Measurements from ENCODE around the gene PRRC2B. TPM values are rescaled to one million over a fixed set of nuclear protein-coding genes. Genes with fewer than 3 reads are reported as not detected.

Gene PRRC2B
- total RNA-seq, 1 donor from 2014 or later: 505 TPM

DNA sequence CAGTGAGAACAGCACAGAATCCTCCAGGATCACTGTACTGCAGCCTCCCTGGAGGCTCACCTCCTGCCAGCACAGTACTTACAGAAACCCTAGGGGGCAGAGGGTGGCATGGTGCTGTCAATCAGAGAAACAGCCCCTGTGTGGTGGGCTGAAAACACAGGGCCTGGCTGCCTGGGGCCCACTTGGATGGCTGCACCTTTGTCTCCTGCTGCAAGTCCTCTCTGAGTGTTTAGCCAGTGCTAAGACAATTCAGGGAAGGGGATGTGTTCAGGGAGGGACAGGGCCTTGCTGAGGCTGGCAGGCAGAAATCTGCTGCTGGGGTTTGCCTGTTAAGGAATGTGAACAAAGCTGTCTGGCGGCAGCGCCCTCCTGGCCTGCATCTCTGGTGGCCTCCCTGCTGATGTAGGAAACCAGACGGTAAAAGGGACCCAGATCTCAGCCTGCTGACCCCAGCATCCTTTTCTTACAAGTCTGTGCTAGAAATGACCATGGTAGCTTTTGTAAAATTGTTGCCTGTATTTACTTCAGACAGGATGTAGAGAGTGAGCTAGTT, 39.5 kb downstream of the PRRC2B start:
- TF ChIP-seq, protein P1, sequence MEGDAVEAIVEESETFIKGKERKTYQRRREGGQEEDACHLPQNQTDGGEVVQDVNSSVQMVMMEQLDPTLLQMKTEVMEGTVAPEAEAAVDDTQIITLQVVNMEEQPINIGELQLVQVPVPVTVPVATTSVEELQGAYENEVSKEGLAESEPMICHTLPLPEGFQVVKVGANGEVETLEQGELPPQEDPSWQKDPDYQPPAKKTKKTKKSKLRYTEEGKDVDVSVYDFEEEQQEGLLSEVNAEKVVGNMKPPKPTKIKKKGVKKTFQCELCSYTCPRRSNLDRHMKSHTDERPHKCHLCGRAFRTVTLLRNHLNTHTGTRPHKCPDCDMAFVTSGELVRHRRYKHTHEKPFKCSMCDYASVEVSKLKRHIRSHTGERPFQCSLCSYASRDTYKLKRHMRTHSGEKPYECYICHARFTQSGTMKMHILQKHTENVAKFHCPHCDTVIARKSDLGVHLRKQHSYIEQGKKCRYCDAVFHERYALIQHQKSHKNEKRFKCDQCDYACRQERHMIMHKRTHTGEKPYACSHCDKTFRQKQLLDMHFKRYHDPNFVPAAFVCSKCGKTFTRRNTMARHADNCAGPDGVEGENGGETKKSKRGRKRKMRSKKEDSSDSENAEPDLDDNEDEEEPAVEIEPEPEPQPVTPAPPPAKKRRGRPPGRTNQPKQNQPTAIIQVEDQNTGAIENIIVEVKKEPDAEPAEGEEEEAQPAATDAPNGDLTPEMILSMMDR (IDR thresholded peaks at IDR 0.05; ENCODE audit: unreplicated experiment): no peak
- Mint-ChIP-seq H3K4me3 (no peak overlapping the region), H3K4me1 (peaks cover 12% of the 10 kb centered on the region), H3K27ac (peak overlapping the region; percentile 50), H3K27me3 (ENCODE audit: low read depth) (no peaks in the 10 kb centered on the region), H3K36me3 (peaks cover 33% of the 10 kb centered on the region), H3K9me3 (no peaks in the 10 kb centered on the region)
- no peak for DNase-seq (ENCODE audit: low spot score in 2 of 2, unreplicated experiment in 2 of 2)

DNA sequence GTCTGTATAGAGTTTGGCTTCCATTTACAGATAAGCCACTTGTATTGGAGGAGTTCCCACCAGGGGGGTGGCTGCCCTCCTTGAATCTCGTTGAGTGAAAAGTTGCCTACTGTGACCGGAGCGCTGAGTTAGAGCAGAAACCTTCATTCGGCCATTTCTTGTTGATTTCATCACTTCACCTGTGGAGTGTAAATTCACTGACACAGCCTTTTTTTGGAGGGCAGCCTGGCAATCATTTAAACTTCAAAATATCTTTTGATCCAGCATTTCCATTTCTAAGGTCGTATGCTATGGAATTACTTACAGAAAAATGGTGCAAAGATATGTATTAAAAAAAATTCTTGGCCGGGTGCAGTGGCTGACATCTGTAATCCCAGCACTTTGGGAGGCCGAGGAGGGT, 40.8 kb downstream of the PRRC2B start:
- H3K27me3 Mint-ChIP-seq (ENCODE audit: low read depth): no peaks in the 10 kb centered on the region
- H3K4me3 Mint-ChIP-seq: no peak overlapping the region
- H3K27ac Mint-ChIP-seq: peak overlapping the region; percentile 28
- H3K9me3 Mint-ChIP-seq: no peaks in the 10 kb centered on the region
- DNase-seq (ENCODE audit: low spot score in 2 of 2, unreplicated experiment in 2 of 2): no peak
- peaks cover 5% of the 10 kb centered on the region for H3K4me1 Mint-ChIP-seq
- H3K36me3 Mint-ChIP-seq: peaks cover 40% of the 10 kb centered on the region
- TF ChIP-seq, protein P1 (IDR thresholded peaks at IDR 0.05; ENCODE audit: unreplicated experiment): no peak

DNA sequence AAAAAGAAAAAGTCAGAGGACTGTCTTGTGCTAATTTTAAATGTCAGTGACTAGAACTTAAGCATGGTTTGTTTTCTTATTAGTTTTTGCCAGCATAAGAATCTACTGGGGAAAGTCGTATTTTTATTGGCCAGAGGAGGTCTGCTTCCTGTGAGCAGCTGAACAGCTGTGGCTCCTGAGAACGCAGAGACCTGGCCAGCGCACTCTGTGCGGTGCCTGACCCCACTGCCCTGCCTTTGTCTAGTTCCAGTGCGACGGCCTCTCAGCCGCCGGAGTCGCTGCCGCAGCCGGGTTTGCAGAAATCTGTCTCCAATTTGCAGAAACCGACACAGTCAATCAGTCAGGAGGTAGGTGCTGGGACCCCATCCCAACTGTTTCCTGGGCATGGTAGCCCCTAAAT, 42.5 kb downstream of the PRRC2B start:
- Mint-ChIP-seq H3K27me3 (ENCODE audit: low read depth) (no peaks in the 10 kb centered on the region), H3K4me1 (peaks cover 2% of the 10 kb centered on the region), H3K27ac (peak overlapping the region; percentile 34), H3K9me3 (no peaks in the 10 kb centered on the region), H3K4me3 (no peak overlapping the region), H3K36me3 (peaks cover 49% of the 10 kb centered on the region)
- no peak for DNase-seq (ENCODE audit: low spot score in 2 of 2, unreplicated experiment in 2 of 2)
- TF ChIP-seq, protein P1 (IDR thresholded peaks at IDR 0.05; ENCODE audit: unreplicated experiment): no peak

DNA sequence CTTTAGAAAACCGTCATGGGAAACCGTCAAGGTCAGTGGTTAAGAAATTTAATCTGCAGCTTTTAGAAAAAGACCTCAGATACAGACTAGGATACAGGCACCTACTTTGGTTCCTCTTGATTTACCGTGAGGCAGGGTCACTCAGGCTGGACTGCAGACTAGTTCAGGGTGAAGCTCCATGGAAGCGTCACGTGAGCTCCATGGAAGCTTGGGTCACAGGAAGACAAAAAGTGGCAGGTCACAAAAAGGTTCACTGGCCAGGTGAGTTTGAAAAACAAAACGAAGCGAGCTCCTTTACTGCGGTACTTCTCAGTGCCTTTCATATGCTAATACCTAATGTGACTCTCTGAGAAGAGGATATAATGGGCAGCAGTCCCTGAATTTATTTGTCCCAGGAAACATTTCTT, 43.0 kb downstream of the PRRC2B start:
- Mint-ChIP-seq H3K4me1 (peaks cover 2% of the 10 kb centered on the region), H3K36me3 (peaks cover 52% of the 10 kb centered on the region), H3K4me3 (no peak overlapping the region), H3K9me3 (no peaks in the 10 kb centered on the region), H3K27ac (no peak overlapping the region), H3K27me3 (ENCODE audit: low read depth) (no peaks in the 10 kb centered on the region)
- no peak for DNase-seq (ENCODE audit: low spot score in 2 of 2, unreplicated experiment in 2 of 2)
- TF ChIP-seq, protein P1 (IDR thresholded peaks at IDR 0.05; ENCODE audit: unreplicated experiment): no peak

DNA sequence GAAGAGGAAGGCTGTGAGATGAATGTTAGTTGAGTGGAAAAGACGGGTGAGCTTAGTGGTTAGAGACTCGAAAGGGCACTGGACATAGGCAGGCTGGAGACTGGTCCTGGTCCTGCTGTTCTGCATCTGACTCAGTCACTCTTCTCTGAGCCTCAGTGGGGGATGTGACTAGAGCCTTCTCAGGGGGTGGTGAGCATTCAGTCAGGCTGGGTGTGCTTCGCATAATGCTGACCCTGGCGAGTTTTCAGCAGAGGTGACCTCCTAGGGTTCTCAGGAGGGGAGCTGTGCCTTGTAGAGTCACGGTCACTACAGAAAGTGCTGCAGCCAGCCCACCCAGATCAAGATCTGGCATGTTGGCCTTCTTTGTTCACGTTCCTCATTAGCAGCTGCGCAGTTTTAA, 44.3 kb downstream of the PRRC2B start:
- Mint-ChIP-seq H3K36me3 (peaks cover 53% of the 10 kb centered on the region), H3K4me3 (no peak overlapping the region), H3K4me1 (no peaks in the 10 kb centered on the region), H3K27me3 (ENCODE audit: low read depth) (no peaks in the 10 kb centered on the region), H3K9me3 (no peaks in the 10 kb centered on the region), H3K27ac (no peak overlapping the region)
- TF ChIP-seq, protein P1 (IDR thresholded peaks at IDR 0.05; ENCODE audit: unreplicated experiment): no peak
- no peak for DNase-seq (ENCODE audit: low spot score in 2 of 2, unreplicated experiment in 2 of 2)

DNA sequence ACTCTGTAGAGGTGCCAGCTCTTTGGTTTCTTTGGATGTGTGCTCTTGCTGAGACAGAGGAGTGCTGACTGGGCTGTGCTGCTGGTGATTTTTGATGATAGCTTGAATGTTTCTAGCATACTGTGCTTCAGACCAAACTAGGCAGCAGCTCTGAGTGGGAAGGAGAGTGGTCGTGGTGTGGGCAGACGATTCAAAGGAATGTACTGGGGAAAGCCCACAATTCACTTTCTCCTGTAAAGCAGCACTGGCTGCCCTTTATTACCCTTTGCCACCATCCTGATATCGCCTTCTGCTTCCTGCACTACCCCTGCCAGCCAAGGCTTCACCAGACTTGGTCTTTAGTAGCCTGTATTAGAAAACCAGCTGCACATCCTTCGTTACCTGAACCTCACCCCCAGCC, 45.3 kb downstream of the PRRC2B start:
- H3K27me3 Mint-ChIP-seq (ENCODE audit: low read depth): no peaks in the 10 kb centered on the region
- no peaks in the 10 kb centered on the region for H3K9me3 Mint-ChIP-seq
- DNase-seq (ENCODE audit: low spot score in 2 of 2, unreplicated experiment in 2 of 2): no peak
- peak overlapping the region; percentile 18 for H3K27ac Mint-ChIP-seq
- TF ChIP-seq, protein P1 (IDR thresholded peaks at IDR 0.05; ENCODE audit: unreplicated experiment): no peak
- H3K36me3 Mint-ChIP-seq: peaks cover 55% of the 10 kb centered on the region
- no peaks in the 10 kb centered on the region for H3K4me1 Mint-ChIP-seq
- H3K4me3 Mint-ChIP-seq: no peak overlapping the region

Measured in mesothelial cell of epicardium (in vitro differentiated cells).